ENCODE measurements around the gene TUBGCP2.

Gene TUBGCP2

GRCh38 chr10:133347710-133348517 is 39.2 kb upstream of the TUBGCP2 start:
- H3K4me1 ChIP-seq = peaks cover 0 to 40% (median 29%) of the 10 kb centered on the region in 10 experiments; a peak in 14 of 20 replicates
- H3K27me3 ChIP-seq = 0 out of 22 replicates have a peak, but pooled peaks cover 0 to 3% (median 0%) of the 10 kb centered on the region in 11 experiments
- H3K4me3 ChIP-seq = no peak overlapping the region
- H4K20me1 ChIP-seq = peaks cover 0 to 34% (median 2%) of the 10 kb centered on the region in 11 experiments; a peak in 10 of 22 replicates
- H3K27ac ChIP-seq = no peak overlapping the region
- H3K9ac ChIP-seq = no peak overlapping the region
- no peak for TF ChIP-seq Cebpa-rat (IDR thresholded peaks at IDR 0.05)
- peaks cover 0 to 19% (median 11%) of the 10 kb centered on the region in 11 experiments; a peak in 17 of 22 replicates for H3K9me3 ChIP-seq (replicated peaks in 1 of 11)
- peak overlapping the region in 2 of 11 experiments; percentile 10 to 12; a peak in 1 of 22 replicates for H3K4me2 ChIP-seq
- 0 out of 22 replicates have a peak, but pooled peaks cover 0 to under 1% (median 0%) of the 10 kb centered on the region in 11 experiments for H3K36me3 ChIP-seq

GRCh38 chr10:133346413-133346812 is 37.7 kb upstream of the TUBGCP2 start:
- no peak overlapping the region for H3K27ac ChIP-seq
- H3K9me3 ChIP-seq (replicated peaks in 1 of 11) = peaks cover 0 to 21% (median 13%) of the 10 kb centered on the region in 11 experiments; a peak in 17 of 22 replicates
- H3K4me2 ChIP-seq = peak overlapping the region in 4 of 11 experiments; percentile 6 to 32 (median 28); a peak in 3 of 22 replicates
- no peak overlapping the region for H3K4me3 ChIP-seq
- peaks cover 0 to 35% (median 24%) of the 10 kb centered on the region in 10 experiments; a peak in 13 of 20 replicates for H3K4me1 ChIP-seq
- no peak for TF ChIP-seq Cebpa-rat (IDR thresholded peaks at IDR 0.05)
- H3K9ac ChIP-seq = no peak overlapping the region
- no peaks in the 10 kb centered on the region for H3K36me3 ChIP-seq
- H3K27me3 ChIP-seq = 0 out of 22 replicates have a peak, but pooled peaks cover 0 to 3% (median 0%) of the 10 kb centered on the region in 11 experiments
- peaks cover 0 to 21% (median 0%) of the 10 kb centered on the region in 11 experiments; a peak in 6 of 22 replicates for H4K20me1 ChIP-seq

- no peaks in the 10 kb centered on the region; a peak in 1 of 22 replicates for H4K20me1 ChIP-seq
- no peak overlapping the region for H3K27ac ChIP-seq
- H3K4me3 ChIP-seq = no peak overlapping the region
- 0 out of 22 replicates have a peak, but pooled peaks cover 0 to 3% (median 0%) of the 10 kb centered on the region in 11 experiments for H3K27me3 ChIP-seq
- H3K9me3 ChIP-seq (replicated peaks in 1 of 11) = peaks cover 0 to 32% (median 16%) of the 10 kb centered on the region in 11 experiments; a peak in 17 of 22 replicates
- no peaks in the 10 kb centered on the region for H3K36me3 ChIP-seq
- peak overlapping the region in 6 of 11 experiments; percentile 6 to 53 (median 46); a peak in 10 of 22 replicates for H3K4me2 ChIP-seq
- TF ChIP-seq Cebpa-rat (IDR thresholded peaks at IDR 0.05) = no peak
- H3K4me1 ChIP-seq = peaks cover 0 to 30% (median 21%) of the 10 kb centered on the region in 10 experiments; a peak in 13 of 20 replicates
- H3K9ac ChIP-seq = no peak overlapping the region
These were observed 35.6 kb upstream of the TUBGCP2 start for GRCh38 chr10:133344236-133344635.

- H3K4me3 ChIP-seq = no peak overlapping the region
- no peak overlapping the region; a peak in 1 of 22 replicates for H3K27ac ChIP-seq
- no peak overlapping the region for H3K9ac ChIP-seq
- H3K4me2 ChIP-seq = peak overlapping the region in 7 of 11 experiments; percentile 5 to 44 (median 26); a peak in 9 of 22 replicates
- H4K20me1 ChIP-seq = no peaks in the 10 kb centered on the region; a peak in 1 of 22 replicates
- H3K36me3 ChIP-seq = no peaks in the 10 kb centered on the region
- no peak for TF ChIP-seq Cebpa-rat (IDR thresholded peaks at IDR 0.05)
- peaks cover 0 to 39% (median 23%) of the 10 kb centered on the region in 11 experiments; a peak in 18 of 22 replicates for H3K9me3 ChIP-seq (replicated peaks in 1 of 11)
- peaks cover 0 to 3% (median 0%) of the 10 kb centered on the region in 11 experiments; a peak in 2 of 22 replicates for H3K27me3 ChIP-seq
- H3K4me1 ChIP-seq = peaks cover 0 to 30% (median 21%) of the 10 kb centered on the region in 10 experiments; a peak in 13 of 20 replicates
These were observed 34.9 kb upstream of the TUBGCP2 start for GRCh38 chr10:133343558-133343957.

- Histone ChIP-seq H3K9me3 (replicated peaks in 1 of 11) (peaks cover 0 to 45% (median 28%) of the 10 kb centered on the region in 11 experiments; a peak in 19 of 22 replicates), H3K27me3 (peaks cover 3 to 8% (median 5%) of the 10 kb centered on the region in 11 experiments; a peak in 21 of 22 replicates), H3K27ac (no peak overlapping the region), H3K4me1 (peaks cover 0 to 26% (median 17%) of the 10 kb centered on the region in 10 experiments; a peak in 13 of 20 replicates), H3K36me3 (no peaks in the 10 kb centered on the region), H3K4me3 (no peak overlapping the region), H3K9ac (no peak overlapping the region), H4K20me1 (no peaks in the 10 kb centered on the region; a peak in 1 of 22 replicates), H3K4me2 (peak overlapping the region in 2 of 11 experiments; percentile 23 to 26; a peak in 3 of 22 replicates)
- TF ChIP-seq Cebpa-rat (IDR thresholded peaks at IDR 0.05) = no peak
These were observed 34.3 kb upstream of the TUBGCP2 start for GRCh38 chr10:133342942-133343341.

- Histone ChIP-seq H3K27me3 (peaks cover 12 to 17% (median 14%) of the 10 kb centered on the region in 11 experiments), H3K9ac (no peak overlapping the region), H3K9me3 (replicated peaks in 1 of 11) (peaks cover 0 to 53% (median 38%) of the 10 kb centered on the region in 11 experiments; a peak in 19 of 22 replicates), H3K4me3 (no peak overlapping the region), H3K4me2 (no peak overlapping the region), H3K27ac (no peak overlapping the region), H4K20me1 (no peaks in the 10 kb centered on the region; a peak in 1 of 22 replicates), H3K4me1 (peaks cover 1 to 28% (median 19%) of the 10 kb centered on the region in 10 experiments; a peak in 16 of 20 replicates), H3K36me3 (no peaks in the 10 kb centered on the region)
- TF ChIP-seq Cebpa-rat (IDR thresholded peaks at IDR 0.05) = no peak
These were observed 33.3 kb upstream of the TUBGCP2 start for GRCh38 chr10:133341983-133342382.

GRCh38 chr10:133339708-133340380 is 31.2 kb upstream of the TUBGCP2 start:
- Histone ChIP-seq H3K9me3 (replicated peaks in 1 of 11) (peaks cover 8 to 60% (median 48%) of the 10 kb centered on the region in 11 experiments; a peak in 21 of 22 replicates), H3K9ac (no peak overlapping the region), H3K4me1 (peaks cover 10 to 37% (median 28%) of the 10 kb centered on the region in 10 experiments; a peak in 16 of 20 replicates), H3K36me3 (no peaks in the 10 kb centered on the region), H3K4me3 (no peak overlapping the region), H4K20me1 (peaks cover 0 to 4% (median 0%) of the 10 kb centered on the region in 11 experiments; a peak in 2 of 22 replicates), H3K27ac (no peak overlapping the region), H3K4me2 (no peak overlapping the region), H3K27me3 (peaks cover 34 to 39% (median 36%) of the 10 kb centered on the region in 11 experiments)
- TF ChIP-seq Cebpa-rat (IDR thresholded peaks at IDR 0.05) = no peak

Measured in BLaER1 treated with 17β-estradiol and CSF1 and Interleukin-3, amounts not matched to agents 10 nM and 100 nM (cell line).